Panc1 (cell line): Measurements from ENCODE around the gene KLHL28. TPM values are rescaled to one million over a fixed set of nuclear protein-coding genes. Genes with fewer than 3 reads are reported as not detected.

Source experiments
- ATAC-seq: fragments of 200-7000 bp; cut with Tn5 transposase; 2 replicates; pipeline ENCODE4 v1.9.1; 2020; ENCODE audit warnings: mild to moderate bottlenecking, moderate library complexity
- BruUV-seq: library from RNA; stranded (reverse); fragments of 400-500 nt; replicated peaks from 2 replicates; lab custom pipeline; 2021; lab: Mats Ljungman, UMichigan
- CTCF ChIA-PET: fragments of 300-600 bp; sonication (Branson Sonifier 250); formaldehyde crosslinking; loops from one replicate; lab custom pipeline; 2022; ENCODE audit warnings: antibody characterized with exemption; lab: Charles Lee
- POLR2A ChIA-PET: fragments of 300-600 bp; sonication (Branson Sonifier 250); formaldehyde crosslinking; loops from one replicate; lab custom pipeline; 2022; ENCODE audit warnings: antibody characterized with exemption; lab: Charles Lee
- DNase-seq: peaks from one replicate; pipeline ENCODE4 v3.0.0-alpha.2; 2010; ENCODE audit warnings: low read depth, low spot score
- H3K27ac ChIP-seq: 2 replicates; pipeline ENCODE4 v1.5.1; 2011; ENCODE audit warnings: mild to moderate bottlenecking, low read length, inconsistent platforms
- H3K27me3 ChIP-seq: fragments of 200-500 bp; sonication (Bioruptor generic); 2 replicates; pipeline ENCODE4 v1.6.0; 2014; ENCODE audit warnings: low read length, inconsistent platforms; ENCODE audit not compliant: control insufficient read depth, insufficient read depth
- H3K36me3 ChIP-seq: fragments of 200-500 bp; sonication (Bioruptor generic); 2 replicates; pipeline ENCODE4 v1.5.1; 2014; ENCODE audit warnings: inconsistent platforms, mild to moderate bottlenecking, low read length, moderate library complexity; ENCODE audit not compliant: control insufficient read depth, insufficient read depth
- H3K4me1 ChIP-seq: 2 replicates; pipeline ENCODE4 v1.5.1; 2011; ENCODE audit warnings: inconsistent platforms, mild to moderate bottlenecking, low read length, moderate library complexity; ENCODE audit not compliant: control insufficient read depth, insufficient read depth
- H3K4me3 ChIP-seq, 2 experiments: 2 replicates each; pipeline ENCODE4 v1.5.1; 2011 to 2012; ENCODE audit warnings: low read depth in 2 of 2, low read length in 2 of 2, mild to moderate bottlenecking in 2 of 2, inconsistent platforms in 1 of 2, moderate library complexity in 1 of 2
- H3K9me3 ChIP-seq: fragments of 200-500 bp; sonication (Bioruptor generic); 2 replicates; pipeline ENCODE4 v1.5.1; 2014; ENCODE audit warnings: low read depth, mild to moderate bottlenecking, inconsistent platforms, low read length, moderate library complexity; ENCODE audit not compliant: control insufficient read depth, insufficient read depth
- CTCF ChIP-seq: fragments of 450-650 bp; IDR thresholded peaks from 2 replicates; pipeline ENCODE4 v1.5.1; 2017; ENCODE audit warnings: mild to moderate bottlenecking
- POLR2AphosphoS5 ChIP-seq: IDR thresholded peaks from 2 replicates; pipeline ENCODE4 v1.6.1; 2012; ENCODE audit warnings: mild to moderate bottlenecking, low read depth, low read length, moderate library complexity
- SIN3A ChIP-seq: IDR thresholded peaks from 2 replicates; pipeline ENCODE4 v1.6.1; 2012; ENCODE audit warnings: low read depth, mild to moderate bottlenecking, low read length, moderate library complexity, borderline replicate concordance; ENCODE audit not compliant: insufficient read depth
- TCF7L2 ChIP-seq: IDR thresholded peaks from 2 replicates; pipeline ENCODE4 v1.6.1; 2011; ENCODE audit warnings: mild to moderate bottlenecking, low read depth, low read length, inconsistent platforms
- in situ Hi-C: cut with HindIII; loops from 2 replicates; pipeline ENCODE4 v1.10.0; 2016; ENCODE audit warnings: low sequenced_read_pairs, low pct_unique_long_range_greater_than_20kb
- intact Hi-C: fragments of 100-400 bp; cut with micrococcal nuclease; formaldehyde crosslinking; loops from one replicate; pipeline ENCODE4 v1.10.0; 2022; ENCODE audit not compliant: unreplicated experiment
- total RNA-seq: library from RNA; stranded (reverse); gene quantifications from one replicate; pipeline ENCODE4 v1.2.1, GENCODE V29; 2021; ENCODE audit not compliant: unreplicated experiment
- TF ChIP-seq, protein P1 (sequence below), 2 experiments: IDR thresholded peaks; 2 replicates each; pipeline ENCODE4 v1.6.1; 2011 to 2012; ENCODE audit warnings: low read depth in 2 of 2, control low read depth in 1 of 2, low read length in 1 of 2, mild to moderate bottlenecking in 1 of 2, moderate library complexity in 1 of 2; ENCODE audit not compliant: insufficient read depth in 1 of 2

The KLHL28 gene
- total RNA-seq, 1 experiment from 2014 or later: 7.2 TPM

GRCh38 chr14:44942436-44942835 is 19.3 kb downstream of the KLHL28 start:
- Histone ChIP-seq H3K4me3 (no peak overlapping the region), H3K4me1 (no peaks in the 10 kb centered on the region), H3K9me3 (no peaks in the 10 kb centered on the region), H3K27ac (no peak overlapping the region), H3K27me3 (no peaks in the 10 kb centered on the region), H3K36me3 (no peaks in the 10 kb centered on the region; the same call in 1 of the 2 replicates)
- no peak for ATAC-seq
- POLR2A ChIA-PET: no interaction called here
- CTCF ChIA-PET: no interaction called here
- DNase-seq: no peak
- intact Hi-C loops: no loop called here
- TF ChIP-seq, protein P1, sequence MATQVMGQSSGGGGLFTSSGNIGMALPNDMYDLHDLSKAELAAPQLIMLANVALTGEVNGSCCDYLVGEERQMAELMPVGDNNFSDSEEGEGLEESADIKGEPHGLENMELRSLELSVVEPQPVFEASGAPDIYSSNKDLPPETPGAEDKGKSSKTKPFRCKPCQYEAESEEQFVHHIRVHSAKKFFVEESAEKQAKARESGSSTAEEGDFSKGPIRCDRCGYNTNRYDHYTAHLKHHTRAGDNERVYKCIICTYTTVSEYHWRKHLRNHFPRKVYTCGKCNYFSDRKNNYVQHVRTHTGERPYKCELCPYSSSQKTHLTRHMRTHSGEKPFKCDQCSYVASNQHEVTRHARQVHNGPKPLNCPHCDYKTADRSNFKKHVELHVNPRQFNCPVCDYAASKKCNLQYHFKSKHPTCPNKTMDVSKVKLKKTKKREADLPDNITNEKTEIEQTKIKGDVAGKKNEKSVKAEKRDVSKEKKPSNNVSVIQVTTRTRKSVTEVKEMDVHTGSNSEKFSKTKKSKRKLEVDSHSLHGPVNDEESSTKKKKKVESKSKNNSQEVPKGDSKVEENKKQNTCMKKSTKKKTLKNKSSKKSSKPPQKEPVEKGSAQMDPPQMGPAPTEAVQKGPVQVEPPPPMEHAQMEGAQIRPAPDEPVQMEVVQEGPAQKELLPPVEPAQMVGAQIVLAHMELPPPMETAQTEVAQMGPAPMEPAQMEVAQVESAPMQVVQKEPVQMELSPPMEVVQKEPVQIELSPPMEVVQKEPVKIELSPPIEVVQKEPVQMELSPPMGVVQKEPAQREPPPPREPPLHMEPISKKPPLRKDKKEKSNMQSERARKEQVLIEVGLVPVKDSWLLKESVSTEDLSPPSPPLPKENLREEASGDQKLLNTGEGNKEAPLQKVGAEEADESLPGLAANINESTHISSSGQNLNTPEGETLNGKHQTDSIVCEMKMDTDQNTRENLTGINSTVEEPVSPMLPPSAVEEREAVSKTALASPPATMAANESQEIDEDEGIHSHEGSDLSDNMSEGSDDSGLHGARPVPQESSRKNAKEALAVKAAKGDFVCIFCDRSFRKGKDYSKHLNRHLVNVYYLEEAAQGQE (IDR thresholded peaks at IDR 0.05; ENCODE audit: insufficient read depth in 1 of 2, low read depth in 2 of 2, low read length in 1 of 2): no peak
- TF ChIP-seq POLR2AphosphoS5 (no peak), SIN3A (no peak), CTCF (no peak), TCF7L2 (no peak)
- BruUV-seq: no TSS peak
- in situ Hi-C loops: no loop called here

- Histone ChIP-seq H3K27me3 (no peaks in the 10 kb centered on the region), H3K27ac (no peak overlapping the region), H3K36me3 (no peaks in the 10 kb centered on the region), H3K4me3 (no peak overlapping the region), H3K9me3 (no peaks in the 10 kb centered on the region), H3K4me1 (no peaks in the 10 kb centered on the region)
- no TSS peak for BruUV-seq
- intact Hi-C loops: no loop called here
- ATAC-seq: no peak
- in situ Hi-C loops: no loop called here
- POLR2A ChIA-PET: no interaction called here
- no peak for DNase-seq
- TF ChIP-seq POLR2AphosphoS5 (no peak), CTCF (no peak), TCF7L2 (no peak), SIN3A (no peak)
- TF ChIP-seq, protein P1 (IDR thresholded peaks at IDR 0.05; ENCODE audit: insufficient read depth in 1 of 2, low read depth in 2 of 2, low read length in 1 of 2): no peak
- CTCF ChIA-PET: no interaction called here
Measured at GRCh38 chr14:44941591-44941990, 20.2 kb downstream of the KLHL28 start.
